Tibial nerve (tissue), 4 donors: Measurements from ENCODE around the gene PTH. TPM values are rescaled to one million over a fixed set of nuclear protein-coding genes. Genes with fewer than 3 reads are reported as not detected.

Experiments
- DNase-seq, 2 donors: peaks; one replicate each; pipeline ENCODE4 v3.0.0-alpha.2; 2019; ENCODE audit warnings: low spot score in 2 of 2
- H3K27ac ChIP-seq, 4 donors: fragments of 200-600 bp; sonication (generic) in 3 of 4; one replicate each; pipeline ENCODE4 v1.5.1; 2017 to 2019; ENCODE audit warnings: mild to moderate bottlenecking in 1 of 4
- H3K27me3 ChIP-seq, 2 donors: fragments of 200-600 bp; sonication (generic) in 1 of 2; one replicate each; pipeline versions ENCODE4 v1.5.1 to v1.6.0; 2017 to 2019
- H3K36me3 ChIP-seq, 3 donors: fragments of 200-600 bp; sonication (generic); one replicate each; pipeline ENCODE4 v1.5.1; 2018 to 2019
- H3K4me1 ChIP-seq, 4 donors: fragments of 200-600 bp; sonication (generic) in 3 of 4; one replicate each; pipeline ENCODE4 v1.5.1; 2017 to 2019
- H3K4me3 ChIP-seq, 4 donors: fragments of 200-600 bp; sonication (generic) in 3 of 4; one replicate each; pipeline ENCODE4 v1.5.1; 2017 to 2019; ENCODE audit warnings: mild to moderate bottlenecking in 1 of 4, moderate library complexity in 1 of 4
- H3K9me3 ChIP-seq, 4 donors: fragments of 200-600 bp; sonication (generic) in 3 of 4; one replicate each; pipeline ENCODE4 v1.5.1; 2017 to 2019
- EP300 ChIP-seq, 2 donors: sonication (generic); formaldehyde crosslinking; IDR thresholded peaks; one replicate each; pipeline ENCODE4 v1.6.1; 2017; ENCODE audit warnings: antibody characterized with exemption in 2 of 2, mild to moderate bottlenecking in 1 of 2
- POLR2A ChIP-seq, 2 donors: fragments of 450-650 bp; IDR thresholded peaks; one replicate each; pipeline ENCODE4 v1.6.1; 2017; ENCODE audit warnings: antibody characterized with exemption in 2 of 2, mild to moderate bottlenecking in 2 of 2, moderate library complexity in 2 of 2
- WGBS, 2 donors: methylation state at CpG; one replicate each; pipeline ENCODE4 v1.1.5; 2018; 5-methylcytosine and 5-hydroxymethylcytosine counted together
- total RNA-seq, 4 donors: library from RNA; depleted of rRNA; stranded (reverse); fragments of >200 nt; gene quantifications; one replicate each; pipeline ENCODE4 v1.1.0, GENCODE V29; 2016
- TF ChIP-seq, protein P1 (sequence below), 5 experiments: fragments of 200-600 bp in 3 of 5; fragments of 450-650 bp in 2 of 5; sonication (generic) in 3 of 5; IDR thresholded peaks; one replicate each; pipeline ENCODE4 v1.5.1; 2016 to 2019; ENCODE audit warnings: antibody characterized with exemption in 5 of 5, mild to moderate bottlenecking in 3 of 5, moderate library complexity in 2 of 5

The PTH gene
- total RNA-seq, 4 donors from 2014 or later, result not detected

GRCh38 chr11:13461291-13461690, 34.5 kb downstream of the PTH start:
- no peaks in the 10 kb centered on the region for H3K9me3 ChIP-seq
- H3K27me3 ChIP-seq, result no peaks in the 10 kb centered on the region
- no peak overlapping the region for H3K27ac ChIP-seq
- no peak for DNase-seq
- no peak for TF ChIP-seq POLR2A (IDR thresholded peaks at IDR 0.05)
- TF ChIP-seq, protein P1, sequence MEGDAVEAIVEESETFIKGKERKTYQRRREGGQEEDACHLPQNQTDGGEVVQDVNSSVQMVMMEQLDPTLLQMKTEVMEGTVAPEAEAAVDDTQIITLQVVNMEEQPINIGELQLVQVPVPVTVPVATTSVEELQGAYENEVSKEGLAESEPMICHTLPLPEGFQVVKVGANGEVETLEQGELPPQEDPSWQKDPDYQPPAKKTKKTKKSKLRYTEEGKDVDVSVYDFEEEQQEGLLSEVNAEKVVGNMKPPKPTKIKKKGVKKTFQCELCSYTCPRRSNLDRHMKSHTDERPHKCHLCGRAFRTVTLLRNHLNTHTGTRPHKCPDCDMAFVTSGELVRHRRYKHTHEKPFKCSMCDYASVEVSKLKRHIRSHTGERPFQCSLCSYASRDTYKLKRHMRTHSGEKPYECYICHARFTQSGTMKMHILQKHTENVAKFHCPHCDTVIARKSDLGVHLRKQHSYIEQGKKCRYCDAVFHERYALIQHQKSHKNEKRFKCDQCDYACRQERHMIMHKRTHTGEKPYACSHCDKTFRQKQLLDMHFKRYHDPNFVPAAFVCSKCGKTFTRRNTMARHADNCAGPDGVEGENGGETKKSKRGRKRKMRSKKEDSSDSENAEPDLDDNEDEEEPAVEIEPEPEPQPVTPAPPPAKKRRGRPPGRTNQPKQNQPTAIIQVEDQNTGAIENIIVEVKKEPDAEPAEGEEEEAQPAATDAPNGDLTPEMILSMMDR (IDR thresholded peaks at IDR 0.05), result no peak
- TF ChIP-seq EP300 (IDR thresholded peaks at IDR 0.05), result no peak
- no peaks in the 10 kb centered on the region for H3K36me3 ChIP-seq
- peaks cover 0 to 33% (median 11%) of the 10 kb centered on the region in 4 donors for H3K4me1 ChIP-seq
- H3K4me3 ChIP-seq, result no peak overlapping the region
- WGBS, 2 donors, result 88 to 89% methylated on average over 3 of the region's 3 CpGs

- Histone ChIP-seq H3K27me3 (no peaks in the 10 kb centered on the region), H3K4me3 (no peak overlapping the region), H3K4me1 (peaks cover 0 to 23% (median 0%) of the 10 kb centered on the region in 4 donors), H3K36me3 (peaks cover 0 to 11% (median 0%) of the 10 kb centered on the region in 3 donors), H3K27ac (no peak overlapping the region), H3K9me3 (peaks cover 0 to 14% (median 2%) of the 10 kb centered on the region in 4 donors)
- WGBS, 2 donors, result 87% methylated on average over 2 of the region's 2 CpGs
- no peak for DNase-seq
- TF ChIP-seq, protein P1 (IDR thresholded peaks at IDR 0.05), result no peak
- TF ChIP-seq POLR2A (IDR thresholded peaks at IDR 0.05) (no peak), EP300 (IDR thresholded peaks at IDR 0.05) (no peak)
Observed at GRCh38 chr11:13450832-13451397, 44.9 kb downstream of the PTH start.

DNA sequence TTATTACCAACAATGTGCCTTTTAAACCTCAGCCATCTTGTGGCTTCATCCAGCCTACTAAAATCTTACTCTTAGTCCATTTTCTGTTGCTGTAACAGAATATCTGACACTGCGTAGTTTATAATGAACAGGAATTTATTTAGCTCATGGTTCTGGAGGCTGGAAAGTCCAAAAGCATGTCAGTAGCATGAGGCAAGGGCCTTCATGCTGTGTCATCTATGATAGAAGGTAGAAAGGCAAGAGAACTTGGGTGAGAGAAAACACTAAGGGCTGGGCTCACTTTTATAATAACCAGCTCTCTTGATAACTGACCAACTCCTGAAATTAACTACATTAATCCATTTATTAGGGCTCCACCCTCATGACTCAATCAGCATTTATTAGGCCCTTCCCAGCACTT, 46.3 kb downstream of the PTH start:
- Histone ChIP-seq H3K9me3 (peaks cover 0 to 14% (median 2%) of the 10 kb centered on the region in 4 donors), H3K4me1 (peaks cover 0 to 23% (median 0%) of the 10 kb centered on the region in 4 donors), H3K36me3 (peaks cover 0 to 11% (median 0%) of the 10 kb centered on the region in 3 donors), H3K27me3 (no peaks in the 10 kb centered on the region), H3K27ac (peak overlapping the region in 1 of 4 donors; percentile 53), H3K4me3 (no peak overlapping the region)
- no peak for TF ChIP-seq POLR2A (IDR thresholded peaks at IDR 0.05)
- TF ChIP-seq, protein P1 (IDR thresholded peaks at IDR 0.05), result no peak
- 0 to 76% methylated on average over 1 of the region's 1 CpG for WGBS, 2 donors
- no peak for DNase-seq

DNA sequence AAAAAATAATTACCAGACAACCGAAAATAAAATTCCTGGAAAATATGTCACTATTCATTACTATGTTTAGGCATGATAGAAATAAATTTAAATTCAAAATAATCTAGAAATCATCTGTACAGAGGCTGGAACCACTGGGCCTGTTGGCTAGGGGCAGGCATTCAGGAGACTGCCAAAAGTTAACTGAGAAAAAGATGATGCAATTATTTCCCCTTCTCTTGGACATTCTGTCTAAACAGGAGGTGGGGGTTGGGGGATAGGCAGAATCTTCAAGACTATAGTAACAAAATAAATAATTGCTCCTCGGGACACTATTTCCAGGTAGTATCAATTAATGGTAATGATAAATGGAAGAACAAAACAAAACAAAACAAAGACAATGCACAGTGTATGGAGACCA, 46.9 kb downstream of the PTH start:
- no peak overlapping the region for H3K4me3 ChIP-seq
- no peaks in the 10 kb centered on the region for H3K27me3 ChIP-seq
- peak in 1 of 2 donors; percentile 25 for TF ChIP-seq EP300 (IDR thresholded peaks at IDR 0.05)
- TF ChIP-seq POLR2A (IDR thresholded peaks at IDR 0.05), result no peak
- peak in 1 of 2 donors; percentile 25 for DNase-seq
- H3K27ac ChIP-seq, result peak overlapping the region in 1 of 4 donors; percentile 53
- peaks cover 0 to 19% (median 0%) of the 10 kb centered on the region in 4 donors for H3K4me1 ChIP-seq
- WGBS, 2 donors, result 54 to 55% methylated on average over 2 of the region's 2 CpGs
- H3K9me3 ChIP-seq, result peaks cover 0 to 14% (median 2%) of the 10 kb centered on the region in 4 donors
- H3K36me3 ChIP-seq, result peaks cover 0 to 11% (median 0%) of the 10 kb centered on the region in 3 donors

DNA sequence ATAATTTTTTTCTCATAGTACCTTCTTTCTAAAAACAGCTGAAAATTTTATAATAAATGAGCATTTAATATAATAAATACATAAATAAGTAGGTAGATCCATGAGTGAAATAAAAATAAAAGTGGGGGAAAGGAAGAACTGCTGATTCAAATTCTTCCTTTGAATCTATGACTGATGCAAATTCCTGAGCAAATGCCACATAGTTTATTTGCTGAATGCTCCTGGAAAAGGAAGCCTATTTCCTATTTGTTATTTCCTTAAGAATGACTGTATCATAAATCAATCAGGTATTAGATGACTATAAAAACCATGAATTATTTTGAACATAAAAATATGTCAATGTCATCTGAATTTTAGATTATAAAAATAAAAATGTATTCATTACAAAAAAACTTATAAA, 49.4 kb downstream of the PTH start:
- DNase-seq, result no peak
- no peak overlapping the region for H3K4me3 ChIP-seq
- H3K9me3 ChIP-seq, result peaks cover 0 to 12% (median under 1%) of the 10 kb centered on the region in 4 donors
- H3K36me3 ChIP-seq, result peaks cover 0 to 7% (median 0%) of the 10 kb centered on the region in 3 donors
- no peak for TF ChIP-seq EP300 (IDR thresholded peaks at IDR 0.05)
- TF ChIP-seq POLR2A (IDR thresholded peaks at IDR 0.05), result no peak
- TF ChIP-seq, protein P1 (IDR thresholded peaks at IDR 0.05), result no peak
- no peak overlapping the region for H3K27ac ChIP-seq
- H3K27me3 ChIP-seq, result no peaks in the 10 kb centered on the region
- H3K4me1 ChIP-seq, result peaks cover 0 to 19% (median 0%) of the 10 kb centered on the region in 4 donors
